Endothelial cell of umbilical vein (primary cell): ENCODE results near the gene RPAP3. TPM values are rescaled to one million over a fixed set of nuclear protein-coding genes. Genes with fewer than 3 reads are reported as not detected.

Experiments
- BruUV-seq: library from RNA; stranded (reverse); fragments of 400-500 nt; replicated peaks from 2 replicates; lab custom pipeline; 2021; lab: Mats Ljungman, UMichigan
- CTCF ChIA-PET: fragments of 300-600, 350-600 bp; sonication (Branson Sonifier 250); formaldehyde crosslinking; loops from one replicate; lab custom pipeline; 2021; ENCODE audit warnings: antibody characterized with exemption, inconsistent platforms; lab: Charles Lee
- POLR2A ChIA-PET: fragments of 300-600, 350-600 bp; sonication (Branson Sonifier 250); formaldehyde crosslinking; loops from one replicate; lab custom pipeline; 2021; ENCODE audit warnings: antibody characterized with exemption, inconsistent platforms; lab: Charles Lee
- DNase-seq: peaks from one replicate; pipeline ENCODE4 v3.0.0-alpha.2; 2011; ENCODE audit warnings: low read depth, low spot score
- FAIRE-seq: peaks from 2 replicates; lab custom pipeline; 2011; peaks lifted over from hg19 to GRCh38; lab: Jason Lieb, UNC
- H2AFZ ChIP-seq: 2 replicates; pipeline ENCODE4 v1.6.0; 2012; ENCODE audit warnings: low read depth, low read length, control low read depth, inconsistent platforms
- H3K27ac ChIP-seq: 2 replicates; pipeline ENCODE4 v1.5.1; 2011; ENCODE audit warnings: low read depth, mild to moderate bottlenecking, control low read depth, low read length, moderate library complexity; ENCODE audit not compliant: insufficient read depth
- H3K27me3 ChIP-seq, 2 experiments: 2 replicates each; pipeline versions ENCODE4 v1.6.0 to v1.6.1; 2011; ENCODE audit warnings: low read length in 2 of 2, mixed read lengths in 1 of 2; ENCODE audit not compliant: control insufficient read depth in 2 of 2, insufficient read depth in 2 of 2
- H3K36me3 ChIP-seq, 2 experiments: 2 replicates in 1 of 2; 3 replicates in 1 of 2; pipeline ENCODE4 v1.5.1; 2011; ENCODE audit warnings: low read length in 2 of 2, mild to moderate bottlenecking in 1 of 2, moderate library complexity in 1 of 2; ENCODE audit not compliant: control insufficient read depth in 2 of 2, insufficient read depth in 2 of 2; ENCODE audit errors: extremely low read depth in 1 of 2
- H3K4me1 ChIP-seq: 3 replicates; pipeline ENCODE4 v1.5.1; 2011; ENCODE audit warnings: mild to moderate bottlenecking, low read length; ENCODE audit not compliant: control insufficient read depth, insufficient read depth; ENCODE audit errors: extremely low read depth
- H3K4me2 ChIP-seq: 2 replicates; pipeline ENCODE4 v1.6.1; 2011; ENCODE audit warnings: low read length, control low read depth, mixed read lengths; ENCODE audit not compliant: insufficient read depth
- H3K4me3 ChIP-seq, 3 experiments: fragments of 200-600 bp in 1 of 3; sonication (generic), shearing (Covaris generic) in 1 of 3; replicated peaks in 1 of 3; 2 replicates each; pipeline ENCODE4 v1.5.1; 2011 to 2016; ENCODE audit warnings: control low read depth in 3 of 3, low read length in 3 of 3, mild to moderate bottlenecking in 2 of 3, inconsistent platforms in 1 of 3, low read depth in 1 of 3, moderate library complexity in 1 of 3; ENCODE audit not compliant: insufficient read depth in 1 of 3
- H3K79me2 ChIP-seq: 2 replicates; pipeline ENCODE4 v1.6.0; 2012; ENCODE audit warnings: low read length, inconsistent platforms; ENCODE audit not compliant: control insufficient read depth, insufficient read depth
- H3K9ac ChIP-seq: replicated peaks from 2 replicates; pipeline ENCODE3; 2011; ENCODE audit warnings: low read length, control low read depth; ENCODE audit not compliant: insufficient read depth; ENCODE audit errors: extremely low read depth
- H3K9me1 ChIP-seq: replicated peaks from 3 replicates; pipeline ENCODE4 v1.6.0; 2011; ENCODE audit warnings: mild to moderate bottlenecking, low read length; ENCODE audit not compliant: control insufficient read depth, insufficient read depth; ENCODE audit errors: extremely low read depth
- H3K9me3 ChIP-seq: replicated peaks from 2 replicates; pipeline ENCODE4 v1.5.1; 2012; ENCODE audit warnings: low read length, inconsistent platforms; ENCODE audit not compliant: control insufficient read depth, insufficient read depth
- H4K20me1 ChIP-seq: replicated peaks from 2 replicates; pipeline ENCODE3; 2011; ENCODE audit warnings: mild to moderate bottlenecking, low read length; ENCODE audit not compliant: control insufficient read depth, insufficient read depth; ENCODE audit errors: extremely low read depth
- EZH2 ChIP-seq: IDR thresholded peaks from 2 replicates; pipeline ENCODE4 v1.6.1; 2012; ENCODE audit warnings: borderline replicate concordance, low read depth, mild to moderate bottlenecking, moderate library complexity, low read length, inconsistent platforms; ENCODE audit not compliant: severe bottlenecking
- FOS ChIP-seq: IDR thresholded peaks from 2 replicates; pipeline ENCODE4 v1.6.1; 2011; ENCODE audit warnings: mild to moderate bottlenecking, low read length, moderate library complexity, borderline replicate concordance; ENCODE audit not compliant: insufficient read depth
- GATA2 ChIP-seq: IDR thresholded peaks from 2 replicates; pipeline ENCODE4 v1.7.0; 2011; ENCODE audit warnings: low read depth, mild to moderate bottlenecking, moderate library complexity, mixed read lengths, low read length; ENCODE audit not compliant: insufficient read length, insufficient read depth
- JUN ChIP-seq: IDR thresholded peaks from 2 replicates; pipeline ENCODE4 v1.6.1; 2011; ENCODE audit warnings: borderline replicate concordance, low read depth; ENCODE audit not compliant: insufficient read length, insufficient read depth
- MYC ChIP-seq: IDR thresholded peaks from one replicate; pipeline ENCODE4 v1.6.1; 2011; ENCODE audit warnings: mild to moderate bottlenecking, low read depth, low read length
- POLR2A ChIP-seq: IDR thresholded peaks from 2 replicates; pipeline ENCODE4 v1.6.1; 2012; ENCODE audit warnings: low read depth, mild to moderate bottlenecking, control low read depth, low read length
- POLR2AphosphoS5 ChIP-seq: IDR thresholded peaks from 2 replicates; pipeline ENCODE4 v1.6.1; 2012; ENCODE audit warnings: low read depth, mild to moderate bottlenecking, control low read depth, low read length, moderate library complexity; ENCODE audit not compliant: insufficient read depth
- dilution Hi-C: fragments of 300-500 bp; cut with MboI; formaldehyde crosslinking; loops from one replicate; pipeline ENCODE4 v1.15.0; 2019; ENCODE audit warnings: low sequenced_read_pairs; ENCODE audit not compliant: extremely low pct_ligation_motif_present
- intact Hi-C: fragments of 100-400 bp; cut with micrococcal nuclease; formaldehyde crosslinking; loops from one replicate; pipeline ENCODE4 v1.10.0; 2022
- polyA plus RNA-seq, 4 experiments: library from polyadenylated mRNA; depleted of rRNA in 3 of 4; stranded (reverse) in 3 of 4; unstranded in 1 of 4; fragments of >200 nt; gene quantifications; 2 replicates each; pipeline versions ENCODE4 v1.2.1 to v1.2.3, GENCODE V29; 2011 to 2012; ENCODE audit warnings: missing spikeins in 1 of 4
- total RNA-seq: library from RNA; stranded (reverse); gene quantifications from 2 replicates; pipeline ENCODE4 v1.2.3, GENCODE V29; 2021
- TF ChIP-seq, protein P1 (sequence below), 2 donors: IDR thresholded peaks; 1 replicate in 1 of 2; 2 replicates in 1 of 2; pipeline ENCODE4 v1.5.1; 2011; ENCODE audit warnings: low read length in 2 of 2, mild to moderate bottlenecking in 2 of 2, moderate library complexity in 2 of 2, control low read depth in 1 of 2, inconsistent platforms in 1 of 2, low read depth in 1 of 2; ENCODE audit not compliant: insufficient read depth in 1 of 2; ENCODE audit errors: extremely low read depth in 1 of 2
- TF ChIP-seq, protein P2 (sequence below): IDR thresholded peaks from 2 replicates; pipeline ENCODE4 v1.6.1; 2011; ENCODE audit not compliant: insufficient read depth, insufficient read length

The RPAP3 gene
- total and polyA plus RNA-seq, 2 donors (not counting 3 experiments of a cell fraction or from before 2014, with no cell fraction given) = 3.9 to 29.8 TPM

DNA sequence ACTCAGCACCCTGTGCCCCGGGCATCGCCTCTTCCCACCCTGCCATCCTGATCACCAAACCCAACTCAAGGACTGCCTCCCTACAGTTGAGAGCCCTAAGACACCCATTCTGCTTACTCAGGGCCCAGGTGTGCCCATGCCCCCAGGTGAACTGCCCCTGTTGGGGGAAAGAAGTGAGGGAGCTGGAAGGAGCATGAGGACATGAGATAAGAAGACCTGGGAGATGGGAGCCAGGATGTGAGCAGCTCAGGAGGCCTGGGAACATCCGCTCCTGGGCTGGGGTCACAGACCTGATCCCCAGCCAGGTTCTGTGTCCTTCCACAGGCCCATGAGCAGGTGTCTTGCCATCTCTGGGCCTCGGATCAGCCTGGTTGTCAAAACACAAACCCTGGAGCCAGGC lies 46.3 kb upstream of the RPAP3 start:
- FAIRE-seq (no peak), DNase-seq (no peak)
- Histone ChIP-seq H3K4me2 (no peak overlapping the region), H3K9ac (no peak overlapping the region), H3K4me1 (peaks cover 45% of the 10 kb centered on the region), H3K4me3 (no peak overlapping the region), H4K20me1 (no peaks in the 10 kb centered on the region), H3K9me1 (no peaks in the 10 kb centered on the region), H3K27me3 (no peaks in the 10 kb centered on the region), H3K9me3 (no peaks in the 10 kb centered on the region), H3K79me2 (peaks cover 23% of the 10 kb centered on the region), H3K27ac (no peak overlapping the region), H3K36me3 (peaks cover 6 to 43% of the 10 kb centered on the region in 2 experiments), H2AFZ (no peak overlapping the region)
- ChIA-PET POLR2A (no interaction called here), CTCF (interaction anchor here (1.1 to 8.4 kb wide), 3 partner anchors 9 to 16 kb away, joined by 4 to 105 read pairs (median 5); no protein-coding TSS in a partner anchor)
- no peak for TF ChIP-seq POLR2AphosphoS5
- no peak for TF ChIP-seq GATA2
- TF ChIP-seq POLR2A = no peak
- TF ChIP-seq EZH2 = no peak
- TF ChIP-seq FOS = no peak
- no peak for TF ChIP-seq JUN
- TF ChIP-seq MYC = no peak
- TF ChIP-seq, protein P1, sequence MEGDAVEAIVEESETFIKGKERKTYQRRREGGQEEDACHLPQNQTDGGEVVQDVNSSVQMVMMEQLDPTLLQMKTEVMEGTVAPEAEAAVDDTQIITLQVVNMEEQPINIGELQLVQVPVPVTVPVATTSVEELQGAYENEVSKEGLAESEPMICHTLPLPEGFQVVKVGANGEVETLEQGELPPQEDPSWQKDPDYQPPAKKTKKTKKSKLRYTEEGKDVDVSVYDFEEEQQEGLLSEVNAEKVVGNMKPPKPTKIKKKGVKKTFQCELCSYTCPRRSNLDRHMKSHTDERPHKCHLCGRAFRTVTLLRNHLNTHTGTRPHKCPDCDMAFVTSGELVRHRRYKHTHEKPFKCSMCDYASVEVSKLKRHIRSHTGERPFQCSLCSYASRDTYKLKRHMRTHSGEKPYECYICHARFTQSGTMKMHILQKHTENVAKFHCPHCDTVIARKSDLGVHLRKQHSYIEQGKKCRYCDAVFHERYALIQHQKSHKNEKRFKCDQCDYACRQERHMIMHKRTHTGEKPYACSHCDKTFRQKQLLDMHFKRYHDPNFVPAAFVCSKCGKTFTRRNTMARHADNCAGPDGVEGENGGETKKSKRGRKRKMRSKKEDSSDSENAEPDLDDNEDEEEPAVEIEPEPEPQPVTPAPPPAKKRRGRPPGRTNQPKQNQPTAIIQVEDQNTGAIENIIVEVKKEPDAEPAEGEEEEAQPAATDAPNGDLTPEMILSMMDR (IDR thresholded peaks at IDR 0.05; ENCODE audit: extremely low read depth in 1 of 2, insufficient read depth in 1 of 2, low read depth in 1 of 2, low read length in 2 of 2) = no peak
- TF ChIP-seq, protein P2, sequence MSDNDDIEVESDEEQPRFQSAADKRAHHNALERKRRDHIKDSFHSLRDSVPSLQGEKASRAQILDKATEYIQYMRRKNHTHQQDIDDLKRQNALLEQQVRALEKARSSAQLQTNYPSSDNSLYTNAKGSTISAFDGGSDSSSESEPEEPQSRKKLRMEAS = no peak
- dilution Hi-C loops (no loop called here), intact Hi-C loops (no loop called here)
- no TSS peak for BruUV-seq
